WTC11 (cell line): ENCODE results near the gene MYOF. TPM values are rescaled to one million over a fixed set of nuclear protein-coding genes. Genes with fewer than 3 reads are reported as not detected.
A peak's percentile ranks its signal among the peaks of the same experiment; 100 is the strongest.

ENCODE experiments used
- ATF6 ChIP-seq: sonication (generic); formaldehyde crosslinking; IDR thresholded peaks from 2 replicates; pipeline ENCODE4 v1.8.1; 2023; ENCODE audit warnings: mild to moderate bottlenecking, missing genetic modification reagents
- E2F1 ChIP-seq: sonication (generic); formaldehyde crosslinking; IDR thresholded peaks from 2 replicates; pipeline ENCODE4 v1.8.0; 2022; ENCODE audit warnings: mild to moderate bottlenecking, missing genetic modification reagents
- E2F4 ChIP-seq: sonication (generic); formaldehyde crosslinking; IDR thresholded peaks from 2 replicates; pipeline ENCODE4 v1.8.1; 2022; ENCODE audit warnings: low read depth, mild to moderate bottlenecking, moderate library complexity, missing genetic modification reagents, borderline replicate concordance
- EMX1 ChIP-seq: fragments of 250-450 bp; sonication (Bioruptor Pico); IDR thresholded peaks from 2 replicates; pipeline ENCODE4 v1.8.0; 2021; ENCODE audit warnings: mild to moderate bottlenecking
- FOXK1 ChIP-seq: sonication (generic); formaldehyde crosslinking; IDR thresholded peaks from 2 replicates; pipeline ENCODE4 v1.8.0; 2022; ENCODE audit warnings: mild to moderate bottlenecking, moderate library complexity, missing genetic modification reagents
- GABPB1 ChIP-seq: sonication (generic); formaldehyde crosslinking; IDR thresholded peaks from 2 replicates; pipeline ENCODE4 v1.8.1; 2023; ENCODE audit warnings: mild to moderate bottlenecking, missing genetic modification reagents
- GRHL2 ChIP-seq: fragments of 250-450 bp; sonication (Bioruptor Pico); IDR thresholded peaks from 2 replicates; pipeline ENCODE4 v1.8.0; 2022; ENCODE audit warnings: mild to moderate bottlenecking, moderate library complexity; ENCODE audit not compliant: insufficient replicate concordance, severe bottlenecking
- HMGA2 ChIP-seq: fragments of 250-450 bp; sonication (Bioruptor Pico); IDR thresholded peaks from 2 replicates; pipeline ENCODE4 v1.4.0; 2021; ENCODE audit warnings: mild to moderate bottlenecking, moderate library complexity
- MXD4 ChIP-seq: fragments of 250-450 bp; sonication (Bioruptor Pico); IDR thresholded peaks from 2 replicates; pipeline ENCODE4 v1.8.0; 2021; ENCODE audit warnings: mild to moderate bottlenecking, moderate library complexity, borderline replicate concordance
- NR1H2 ChIP-seq: sonication (generic); formaldehyde crosslinking; IDR thresholded peaks from 2 replicates; pipeline ENCODE4 v1.9.0; 2021; ENCODE audit warnings: mild to moderate bottlenecking, moderate library complexity, missing genetic modification reagents
- PRDM15 ChIP-seq: sonication (generic); formaldehyde crosslinking; IDR thresholded peaks from 2 replicates; pipeline ENCODE4 v1.8.0; 2022; ENCODE audit warnings: missing genetic modification reagents
- SMAD3 ChIP-seq: sonication (generic); formaldehyde crosslinking; IDR thresholded peaks from 2 replicates; pipeline ENCODE4 v1.8.0; 2022; ENCODE audit warnings: missing genetic modification reagents, mild to moderate bottlenecking, borderline replicate concordance
- SMAD4 ChIP-seq: sonication (generic); formaldehyde crosslinking; IDR thresholded peaks from 2 replicates; pipeline ENCODE4 v1.8.0; 2022; ENCODE audit warnings: mild to moderate bottlenecking, missing genetic modification reagents
- TEAD1 ChIP-seq: sonication (generic); formaldehyde crosslinking; IDR thresholded peaks from 2 replicates; pipeline ENCODE4 v1.8.0; 2022; ENCODE audit warnings: mild to moderate bottlenecking, missing genetic modification reagents
- ZNF121 ChIP-seq: sonication (generic); formaldehyde crosslinking; IDR thresholded peaks from 2 replicates; pipeline ENCODE4 v1.8.0; 2023; ENCODE audit warnings: missing genetic modification reagents
- ZNF423 ChIP-seq: fragments of 250-450 bp; sonication (Bioruptor Pico); IDR thresholded peaks from 2 replicates; pipeline ENCODE4 v2.1.2; 2022; ENCODE audit warnings: mild to moderate bottlenecking, moderate library complexity
- ZNF512 ChIP-seq: sonication (generic); formaldehyde crosslinking; IDR thresholded peaks from 2 replicates; pipeline ENCODE4 v1.8.1; 2022; ENCODE audit warnings: missing genetic modification reagents, borderline replicate concordance
- total RNA-seq: library from RNA; stranded (reverse); gene quantifications from 3 replicates; pipeline ENCODE4 v1.2.3, GENCODE V29; 2021
- TF ChIP-seq, protein P1 (sequence below): sonication (generic); formaldehyde crosslinking; IDR thresholded peaks from 2 replicates; pipeline ENCODE4 v1.8.1; 2022; ENCODE audit warnings: mild to moderate bottlenecking, moderate library complexity, missing genetic modification reagents
- TF ChIP-seq, protein P2 (sequence below): fragments of 250-450 bp; sonication (Bioruptor Pico); IDR thresholded peaks from 2 replicates; pipeline ENCODE4 v1.9.0; 2021; ENCODE audit warnings: mild to moderate bottlenecking
- TF ChIP-seq, protein P3 (sequence below): fragments of 250-450 bp; sonication (Bioruptor Pico); conservative IDR thresholded peaks from 2 replicates; pipeline ENCODE4 v1.9.0; 2021; ENCODE audit warnings: mild to moderate bottlenecking
- TF ChIP-seq, protein P4 (sequence below): fragments of 250-450 bp; sonication (Bioruptor Pico); IDR thresholded peaks from 2 replicates; pipeline ENCODE4 v2.1.2; 2022; ENCODE audit warnings: mild to moderate bottlenecking, moderate library complexity

Gene MYOF
- total RNA-seq, 1 experiment from 2014 or later: 1.8 TPM

DNA sequence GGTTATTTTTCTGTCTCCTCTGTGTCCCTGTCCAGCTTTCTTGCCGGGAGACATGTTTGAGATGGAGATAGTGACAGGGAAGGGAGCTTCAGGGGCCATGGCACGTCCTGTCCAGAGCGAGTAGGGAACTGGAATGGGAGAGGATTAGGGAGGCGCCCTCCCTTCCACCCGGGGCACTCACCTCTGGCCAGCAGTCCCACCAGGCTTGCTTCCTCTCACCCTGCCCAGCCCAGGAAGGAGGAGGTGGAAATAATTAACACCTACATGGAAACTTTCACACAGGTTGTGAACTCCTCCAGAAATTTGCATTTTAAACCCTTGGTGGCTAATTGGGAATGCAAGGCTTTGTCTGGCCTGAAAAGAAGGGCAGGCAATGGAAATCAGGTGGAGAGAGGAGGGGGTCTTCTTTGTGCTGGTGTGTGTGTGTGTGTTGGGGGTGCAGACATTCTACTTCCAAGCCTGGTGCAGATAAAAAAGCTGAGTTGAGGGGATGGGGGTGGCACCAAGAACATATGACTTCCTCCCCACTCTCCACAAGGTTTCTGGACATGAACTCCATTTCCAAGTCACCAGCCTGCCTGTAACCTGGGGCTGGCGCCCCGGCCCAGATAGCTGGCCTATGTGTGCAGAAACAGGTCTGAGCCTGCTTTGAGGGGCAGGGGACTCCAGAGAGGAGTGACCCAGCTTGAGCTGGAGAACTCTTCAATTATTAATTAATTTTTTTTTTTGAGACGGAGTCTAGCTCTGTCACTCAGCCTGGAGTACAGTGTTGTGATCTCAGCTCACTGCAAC is 209.1 kb downstream of the MYOF start (continued):
- TF ChIP-seq EMX1 (CRISPR knock-in tag) (no peak), ZNF512 (CRISPR knock-in tag) (no peak), E2F4 (CRISPR knock-in tag) (no peak), TEAD1 (CRISPR knock-in tag) (peak; percentile 91; the same call in 1 of the 2 replicates), ZNF423 (peak; percentile 76), SMAD4 (CRISPR knock-in tag) (no peak), FOXK1 (no peak), E2F1 (CRISPR knock-in tag) (no peak), HMGA2 (CRISPR knock-in tag) (no peak), NR1H2 (no peak), ATF6 (no peak), GABPB1 (CRISPR knock-in tag) (no peak), GRHL2 (CRISPR knock-in tag) (no peak), ZNF121 (CRISPR knock-in tag) (no peak), MXD4 (CRISPR knock-in tag) (no peak), PRDM15 (CRISPR knock-in tag) (no peak), SMAD3 (CRISPR knock-in tag) (peak; percentile 34; the same call in 1 of the 2 replicates)
- TF ChIP-seq, protein P1, sequence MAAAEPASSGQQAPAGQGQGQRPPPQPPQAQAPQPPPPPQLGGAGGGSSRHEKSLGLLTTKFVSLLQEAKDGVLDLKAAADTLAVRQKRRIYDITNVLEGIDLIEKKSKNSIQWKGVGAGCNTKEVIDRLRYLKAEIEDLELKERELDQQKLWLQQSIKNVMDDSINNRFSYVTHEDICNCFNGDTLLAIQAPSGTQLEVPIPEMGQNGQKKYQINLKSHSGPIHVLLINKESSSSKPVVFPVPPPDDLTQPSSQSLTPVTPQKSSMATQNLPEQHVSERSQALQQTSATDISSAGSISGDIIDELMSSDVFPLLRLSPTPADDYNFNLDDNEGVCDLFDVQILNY (CRISPR knock-in tag): no peak
- TF ChIP-seq, protein P2, sequence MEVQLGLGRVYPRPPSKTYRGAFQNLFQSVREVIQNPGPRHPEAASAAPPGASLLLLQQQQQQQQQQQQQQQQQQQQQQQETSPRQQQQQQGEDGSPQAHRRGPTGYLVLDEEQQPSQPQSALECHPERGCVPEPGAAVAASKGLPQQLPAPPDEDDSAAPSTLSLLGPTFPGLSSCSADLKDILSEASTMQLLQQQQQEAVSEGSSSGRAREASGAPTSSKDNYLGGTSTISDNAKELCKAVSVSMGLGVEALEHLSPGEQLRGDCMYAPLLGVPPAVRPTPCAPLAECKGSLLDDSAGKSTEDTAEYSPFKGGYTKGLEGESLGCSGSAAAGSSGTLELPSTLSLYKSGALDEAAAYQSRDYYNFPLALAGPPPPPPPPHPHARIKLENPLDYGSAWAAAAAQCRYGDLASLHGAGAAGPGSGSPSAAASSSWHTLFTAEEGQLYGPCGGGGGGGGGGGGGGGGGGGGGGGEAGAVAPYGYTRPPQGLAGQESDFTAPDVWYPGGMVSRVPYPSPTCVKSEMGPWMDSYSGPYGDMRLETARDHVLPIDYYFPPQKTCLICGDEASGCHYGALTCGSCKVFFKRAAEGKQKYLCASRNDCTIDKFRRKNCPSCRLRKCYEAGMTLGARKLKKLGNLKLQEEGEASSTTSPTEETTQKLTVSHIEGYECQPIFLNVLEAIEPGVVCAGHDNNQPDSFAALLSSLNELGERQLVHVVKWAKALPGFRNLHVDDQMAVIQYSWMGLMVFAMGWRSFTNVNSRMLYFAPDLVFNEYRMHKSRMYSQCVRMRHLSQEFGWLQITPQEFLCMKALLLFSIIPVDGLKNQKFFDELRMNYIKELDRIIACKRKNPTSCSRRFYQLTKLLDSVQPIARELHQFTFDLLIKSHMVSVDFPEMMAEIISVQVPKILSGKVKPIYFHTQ (CRISPR knock-in tag): no peak
- TF ChIP-seq, protein P3, sequence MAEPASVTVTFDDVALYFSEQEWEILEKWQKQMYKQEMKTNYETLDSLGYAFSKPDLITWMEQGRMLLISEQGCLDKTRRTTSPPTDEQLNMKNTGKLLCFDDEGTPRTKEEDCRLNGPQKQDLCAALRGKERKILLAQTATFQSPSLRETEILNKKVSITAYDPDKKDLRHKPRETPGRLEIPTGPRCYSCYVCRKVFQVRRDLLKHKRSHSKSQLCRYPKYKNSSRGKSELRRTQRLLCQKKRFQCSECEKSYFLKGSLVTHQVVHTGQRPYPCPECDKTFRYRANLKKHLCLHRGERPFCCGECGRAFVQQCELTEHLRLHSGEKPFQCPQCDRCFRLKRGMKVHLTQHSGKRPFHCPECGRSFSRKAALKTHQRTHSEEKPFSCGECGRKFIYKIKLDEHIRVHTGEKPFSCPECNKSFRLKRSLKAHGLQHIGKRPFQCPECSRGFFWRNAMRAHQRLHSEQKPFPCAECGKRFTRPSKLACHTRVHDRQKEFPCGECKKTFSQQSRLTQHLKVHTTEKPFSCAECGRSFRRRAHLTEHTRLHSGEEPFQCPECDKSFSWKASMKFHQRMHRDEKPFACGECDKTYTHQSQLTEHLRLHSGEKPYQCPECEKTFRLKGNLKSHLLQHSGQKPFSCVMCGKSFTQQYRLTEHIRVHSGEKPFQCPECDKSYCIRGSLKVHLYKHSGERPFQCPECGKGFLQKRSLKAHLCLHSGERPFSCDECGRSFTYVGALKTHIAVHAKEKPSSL (CRISPR knock-in tag): no peak
- TF ChIP-seq, protein P4, sequence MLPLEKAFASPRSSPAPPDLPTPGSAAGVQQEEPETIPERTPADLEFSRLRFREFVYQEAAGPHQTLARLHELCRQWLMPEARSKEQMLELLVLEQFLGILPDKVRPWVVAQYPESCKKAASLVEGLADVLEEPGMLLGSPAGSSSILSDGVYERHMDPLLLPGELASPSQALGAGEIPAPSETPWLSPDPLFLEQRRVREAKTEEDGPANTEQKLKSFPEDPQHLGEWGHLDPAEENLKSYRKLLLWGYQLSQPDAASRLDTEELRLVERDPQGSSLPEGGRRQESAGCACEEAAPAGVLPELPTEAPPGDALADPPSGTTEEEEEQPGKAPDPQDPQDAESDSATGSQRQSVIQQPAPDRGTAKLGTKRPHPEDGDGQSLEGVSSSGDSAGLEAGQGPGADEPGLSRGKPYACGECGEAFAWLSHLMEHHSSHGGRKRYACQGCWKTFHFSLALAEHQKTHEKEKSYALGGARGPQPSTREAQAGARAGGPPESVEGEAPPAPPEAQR: no peak
